ENCODE data around the gene XRCC5.

GRCh38 chr2:216235462-216235861 is 126.3 kb downstream of the XRCC5 start:
- TF ChIP-seq CTCF (IDR thresholded peaks at IDR 0.05 in 4 of 5, conservative IDR thresholded peaks at IDR 0.05 in 1 of 5), result no peak
- no peak for TF ChIP-seq POLR2A (IDR thresholded peaks at IDR 0.05)
